Measurements from ENCODE around the gene SEC23B.

Gene SEC23B

DNA sequence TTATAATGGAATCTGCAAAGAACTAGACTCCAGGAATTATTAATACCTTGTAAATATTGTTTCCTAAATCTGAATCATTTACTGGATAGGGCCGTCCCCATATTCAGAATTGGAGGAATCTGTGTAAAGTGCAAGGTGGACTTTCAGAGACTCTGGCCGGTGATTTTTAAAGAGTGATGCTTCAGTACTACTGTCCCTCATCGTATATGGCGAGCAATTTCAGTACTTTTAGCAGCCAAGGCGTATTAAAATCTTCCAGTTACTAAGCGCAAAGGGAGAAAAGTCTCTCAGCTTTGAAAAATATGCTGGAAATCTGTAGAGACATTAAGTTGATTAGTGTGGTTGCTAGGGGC, 60.0 kb downstream of the SEC23B start:
- TF ChIP-seq, protein P1, sequence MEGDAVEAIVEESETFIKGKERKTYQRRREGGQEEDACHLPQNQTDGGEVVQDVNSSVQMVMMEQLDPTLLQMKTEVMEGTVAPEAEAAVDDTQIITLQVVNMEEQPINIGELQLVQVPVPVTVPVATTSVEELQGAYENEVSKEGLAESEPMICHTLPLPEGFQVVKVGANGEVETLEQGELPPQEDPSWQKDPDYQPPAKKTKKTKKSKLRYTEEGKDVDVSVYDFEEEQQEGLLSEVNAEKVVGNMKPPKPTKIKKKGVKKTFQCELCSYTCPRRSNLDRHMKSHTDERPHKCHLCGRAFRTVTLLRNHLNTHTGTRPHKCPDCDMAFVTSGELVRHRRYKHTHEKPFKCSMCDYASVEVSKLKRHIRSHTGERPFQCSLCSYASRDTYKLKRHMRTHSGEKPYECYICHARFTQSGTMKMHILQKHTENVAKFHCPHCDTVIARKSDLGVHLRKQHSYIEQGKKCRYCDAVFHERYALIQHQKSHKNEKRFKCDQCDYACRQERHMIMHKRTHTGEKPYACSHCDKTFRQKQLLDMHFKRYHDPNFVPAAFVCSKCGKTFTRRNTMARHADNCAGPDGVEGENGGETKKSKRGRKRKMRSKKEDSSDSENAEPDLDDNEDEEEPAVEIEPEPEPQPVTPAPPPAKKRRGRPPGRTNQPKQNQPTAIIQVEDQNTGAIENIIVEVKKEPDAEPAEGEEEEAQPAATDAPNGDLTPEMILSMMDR (IDR thresholded peaks at IDR 0.05; ENCODE audit: extremely low read depth, missing control alignments) = no peak
- no peak for DNase-seq (ENCODE audit: low spot score)

DNA sequence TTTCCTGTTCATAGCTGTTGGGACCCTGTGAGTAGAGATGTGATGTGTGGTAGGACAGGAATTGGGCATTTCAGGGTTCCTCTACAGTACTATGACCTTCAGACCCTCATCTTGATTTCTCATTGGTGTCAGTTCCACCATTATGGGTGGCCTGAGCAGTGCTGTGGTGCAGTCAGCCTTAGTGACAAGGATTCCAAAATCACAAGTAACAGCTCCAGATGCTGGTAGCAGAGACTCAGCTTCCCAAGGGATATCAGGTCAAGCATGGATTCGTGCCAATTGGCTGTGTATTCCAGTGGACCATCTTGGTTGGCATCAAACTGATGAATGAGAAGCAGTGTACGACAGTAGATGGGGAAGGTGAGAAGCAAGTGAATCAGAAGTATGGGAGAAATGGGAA, 63.3 kb downstream of the SEC23B start:
- DNase-seq (ENCODE audit: low spot score) = no peak
- TF ChIP-seq, protein P1 (IDR thresholded peaks at IDR 0.05; ENCODE audit: extremely low read depth, missing control alignments) = no peak

DNA sequence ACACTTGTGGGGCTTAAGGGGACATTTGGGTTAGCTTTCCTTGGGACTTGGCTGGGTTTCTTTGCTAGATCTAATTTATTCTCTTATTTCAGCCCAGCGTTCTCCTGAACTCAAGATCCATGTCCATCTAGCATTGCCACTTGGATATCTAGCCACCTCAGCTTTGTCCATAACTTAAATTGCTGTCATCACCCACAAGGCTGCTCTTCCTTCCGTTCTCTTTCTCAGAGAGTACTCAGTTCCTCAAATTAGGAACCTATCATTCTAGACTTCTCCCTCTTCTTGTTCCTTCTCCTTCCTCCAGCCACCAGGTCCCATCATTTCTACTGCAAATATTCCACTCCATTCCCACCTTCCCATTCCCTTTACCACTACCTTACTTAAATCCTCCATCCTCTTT, 63.8 kb downstream of the SEC23B start:
- TF ChIP-seq, protein P1 (IDR thresholded peaks at IDR 0.05; ENCODE audit: extremely low read depth, missing control alignments) = no peak
- no peak for DNase-seq (ENCODE audit: low spot score)

DNA sequence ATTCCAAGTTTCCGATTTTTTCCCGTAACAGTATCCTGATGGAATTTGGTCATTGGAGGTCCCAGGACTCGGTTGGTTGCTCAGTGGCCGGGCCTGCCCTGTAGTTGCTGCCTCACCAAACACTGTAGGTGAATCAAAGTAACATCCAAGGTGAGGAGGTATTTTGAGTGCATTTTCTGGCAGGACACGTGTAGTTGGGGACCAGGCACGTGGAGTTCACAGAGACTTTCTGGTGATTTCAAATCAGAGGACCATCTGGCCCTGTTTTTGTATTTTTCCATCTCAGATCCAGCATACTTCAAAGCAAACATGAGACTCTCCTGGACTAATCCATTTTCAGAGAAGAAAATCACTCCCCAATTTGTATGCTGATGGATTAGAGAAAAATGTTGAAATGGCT, 70.2 kb downstream of the SEC23B start:
- TF ChIP-seq, protein P1 (IDR thresholded peaks at IDR 0.05; ENCODE audit: extremely low read depth, missing control alignments) = no peak
- DNase-seq (ENCODE audit: low spot score) = no peak

DNA sequence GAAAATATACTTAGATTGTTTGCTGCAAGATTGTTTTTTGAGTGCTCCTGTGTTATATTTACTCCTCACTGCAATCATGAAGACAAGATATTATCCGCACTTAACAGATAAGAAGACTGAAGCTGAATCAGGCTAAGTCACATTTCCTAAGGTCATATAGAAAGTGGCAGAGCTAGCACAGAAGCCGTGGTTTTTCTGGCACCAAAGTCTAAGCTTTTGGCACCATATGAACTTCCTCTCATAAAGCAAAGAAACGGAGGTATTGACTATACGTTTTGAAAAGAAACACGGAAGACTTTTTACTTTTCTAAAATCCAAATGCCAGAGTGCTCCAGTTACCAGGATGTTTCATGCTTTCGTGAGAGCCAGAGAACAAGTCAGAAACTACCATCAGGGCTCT, 70.8 kb downstream of the SEC23B start:
- no peak for DNase-seq (ENCODE audit: low spot score)

DNA sequence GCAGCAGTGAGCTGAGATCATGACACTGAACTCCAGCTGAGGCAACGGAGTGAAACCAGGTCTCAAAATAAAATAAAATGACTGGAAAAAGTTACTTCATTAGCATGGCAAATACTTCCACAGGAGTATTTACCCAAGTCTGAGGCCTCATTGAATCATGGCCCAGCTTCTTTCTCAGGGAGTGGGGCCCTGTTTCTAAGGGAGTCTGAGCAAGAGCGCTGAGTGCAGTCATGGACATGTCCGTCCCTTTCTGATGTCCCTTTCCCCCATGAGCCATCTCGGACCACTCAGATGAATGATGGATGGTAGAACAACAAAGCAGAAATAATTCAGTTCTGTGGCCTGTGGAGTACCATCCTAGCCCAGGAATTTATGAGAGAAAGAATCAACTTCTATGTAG, 72.3 kb downstream of the SEC23B start:
- TF ChIP-seq, protein P1 (IDR thresholded peaks at IDR 0.05; ENCODE audit: extremely low read depth, missing control alignments) = no peak
- no peak for DNase-seq (ENCODE audit: low spot score)

More for the DNA sequence above, 70.8 kb downstream of the SEC23B start:
- TF ChIP-seq, protein P1 (IDR thresholded peaks at IDR 0.05; ENCODE audit: extremely low read depth, missing control alignments) = no peak

DNA sequence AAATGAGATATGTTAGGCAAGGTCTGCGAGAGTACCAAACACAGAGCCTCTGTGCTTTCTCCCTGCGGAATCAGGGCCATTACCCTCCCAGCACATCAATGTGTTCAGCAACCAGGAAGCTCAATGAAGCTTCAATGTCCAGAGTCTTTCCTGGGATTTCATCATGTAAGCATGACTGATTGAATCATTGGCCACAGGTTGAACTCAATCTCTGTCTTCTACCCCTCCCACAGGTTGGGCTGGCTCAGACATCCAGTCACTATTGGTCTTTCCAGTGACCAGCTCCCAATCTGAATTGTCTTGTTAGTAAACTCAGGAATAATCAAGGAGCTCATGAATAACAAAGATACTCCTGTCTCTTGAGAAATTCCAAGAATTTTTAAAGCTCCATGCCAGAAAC, 77.4 kb downstream of the SEC23B start:
- no peak for DNase-seq (ENCODE audit: low spot score)
- TF ChIP-seq, protein P1 (IDR thresholded peaks at IDR 0.05; ENCODE audit: extremely low read depth, missing control alignments) = no peak
